RPMI7951 (cell line): ENCODE measurements around the gene SLBP. TPM values are rescaled to one million over a fixed set of nuclear protein-coding genes. Genes with fewer than 3 reads are reported as not detected.
A peak's percentile ranks its signal among the peaks of the same experiment; 100 is the strongest.

Experiments
- DNase-seq: peaks from one replicate; pipeline ENCODE4 v3.0.0-alpha.2; 2012; ENCODE audit warnings: low read depth
- total RNA-seq: library from RNA; depleted of rRNA; stranded (reverse); fragments of >200 nt; shearing (Covaris generic); gene quantifications from 2 replicates; pipeline ENCODE4 v1.2.3, GENCODE V29; 2014

The SLBP gene
- total RNA-seq, 1 experiment from 2014 or later, result 93.0 TPM

DNA sequence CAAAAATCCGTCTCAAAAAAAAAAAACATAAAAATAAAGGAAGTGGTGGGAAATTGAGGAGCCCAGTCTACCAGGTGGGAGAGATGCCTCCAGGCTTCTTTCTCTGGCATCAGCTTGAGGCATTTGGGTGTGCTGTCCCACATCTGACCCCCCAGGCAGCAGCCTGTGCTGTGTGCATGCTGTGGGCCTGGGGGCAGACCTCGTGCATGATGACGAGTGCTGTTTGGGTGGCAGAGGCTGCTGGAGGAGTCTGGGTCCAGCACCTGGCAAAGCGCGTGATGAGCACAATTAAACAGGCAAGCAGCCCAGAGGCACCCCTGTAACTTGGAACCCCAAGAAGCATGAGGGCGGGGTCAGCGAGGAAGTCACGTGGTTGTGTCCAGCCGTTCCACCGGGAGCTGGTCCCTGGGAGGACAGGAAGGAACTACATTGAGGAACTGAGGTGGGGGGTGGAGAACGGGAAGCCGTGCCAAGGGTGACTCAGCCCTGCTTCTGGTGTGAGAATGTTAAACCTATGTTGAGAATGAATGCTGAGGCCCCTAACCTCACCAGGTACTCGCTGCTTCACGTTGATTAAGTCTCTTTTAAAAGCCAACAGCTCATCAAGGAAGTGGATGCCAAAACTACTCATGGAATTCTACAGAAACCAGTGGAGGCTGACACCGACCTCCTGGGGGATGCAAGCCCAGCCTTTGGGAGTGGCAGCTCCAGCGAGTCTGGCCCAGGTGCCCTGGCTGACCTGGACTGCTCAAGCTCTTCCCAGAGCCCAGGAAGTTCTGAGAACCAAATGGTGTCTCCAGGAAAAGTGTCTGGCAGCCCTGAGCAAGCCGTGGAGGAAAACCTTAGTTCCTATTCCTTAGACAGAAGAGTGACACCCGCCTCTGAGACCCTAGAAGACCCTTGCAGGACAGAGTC is 15.3 kb upstream of the SLBP start:
- peak; percentile 81 for DNase-seq

DNA sequence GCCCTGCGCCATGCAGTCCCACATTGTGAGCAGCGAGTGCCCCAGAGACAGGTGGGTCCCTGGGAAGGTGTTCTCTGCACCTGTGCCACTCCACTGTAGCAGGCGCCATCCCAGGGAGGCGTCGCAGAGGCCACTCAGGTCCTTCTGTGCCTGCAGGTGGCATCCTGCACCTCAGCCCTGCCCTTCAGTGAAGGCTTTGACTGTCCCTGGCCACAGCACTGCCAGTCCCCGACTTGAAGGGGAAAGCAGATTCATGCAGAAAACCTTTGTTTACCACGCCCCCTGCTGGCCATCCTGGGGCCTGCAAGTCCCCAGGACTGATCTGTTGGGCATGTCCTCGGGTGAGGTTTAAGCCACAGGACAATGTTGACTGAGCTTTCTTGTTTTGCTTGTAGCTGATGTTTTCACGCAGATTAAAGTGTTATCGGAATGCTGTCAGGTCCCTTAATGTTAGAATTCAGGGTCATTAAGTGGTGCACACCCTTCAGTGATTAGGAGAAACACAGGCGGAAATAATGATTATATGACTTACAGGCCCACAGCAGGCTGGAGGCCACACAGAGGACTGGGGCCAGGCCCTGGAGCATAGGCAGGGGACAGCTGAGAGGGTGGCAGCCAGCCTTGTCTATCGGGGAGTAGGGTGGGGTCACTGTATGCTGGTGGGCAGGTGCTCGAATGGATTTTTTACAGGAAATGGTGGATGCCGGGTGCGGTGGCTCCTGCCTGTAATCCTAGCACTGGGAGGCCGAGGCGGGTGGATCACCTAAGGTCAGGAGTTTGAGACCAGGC is 14.2 kb upstream of the SLBP start:
- DNase-seq, result peak; percentile 70

- no peak for DNase-seq
These were observed 13.4 kb upstream of the SLBP start for GRCh38 chr4:1725521-1725920.

GRCh38 chr4:1723131-1723801 is 11.1 kb upstream of the SLBP start:
- no peak for DNase-seq

DNA sequence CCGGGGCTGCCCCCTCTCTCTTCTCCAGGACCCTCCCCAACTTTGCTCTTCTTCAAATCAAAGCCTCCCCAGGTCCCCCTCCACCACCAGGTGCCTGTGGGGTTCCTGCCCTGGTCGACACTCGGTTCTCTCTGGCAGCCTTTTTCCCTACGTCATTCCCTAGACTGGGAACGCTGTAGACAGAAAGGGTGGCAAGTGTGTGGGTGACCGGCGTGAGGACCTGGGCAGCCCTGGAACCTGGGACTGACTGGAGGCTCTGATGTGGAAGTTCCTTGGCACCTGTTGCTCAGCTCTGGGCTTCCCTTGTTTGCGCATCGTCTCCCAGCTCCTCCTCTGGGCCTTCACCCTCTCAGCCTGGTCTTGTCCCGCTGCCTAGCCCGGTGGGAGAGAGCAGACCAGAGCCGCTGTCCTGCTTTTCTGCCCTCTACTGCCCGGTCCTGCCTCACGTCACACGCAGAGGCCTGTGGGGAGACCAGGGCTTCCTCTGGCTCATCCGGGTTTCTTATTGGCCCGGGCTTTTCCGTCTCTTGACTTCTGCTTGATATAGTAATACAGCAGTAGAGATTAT is 10.5 kb upstream of the SLBP start:
- DNase-seq, result no peak

DNA sequence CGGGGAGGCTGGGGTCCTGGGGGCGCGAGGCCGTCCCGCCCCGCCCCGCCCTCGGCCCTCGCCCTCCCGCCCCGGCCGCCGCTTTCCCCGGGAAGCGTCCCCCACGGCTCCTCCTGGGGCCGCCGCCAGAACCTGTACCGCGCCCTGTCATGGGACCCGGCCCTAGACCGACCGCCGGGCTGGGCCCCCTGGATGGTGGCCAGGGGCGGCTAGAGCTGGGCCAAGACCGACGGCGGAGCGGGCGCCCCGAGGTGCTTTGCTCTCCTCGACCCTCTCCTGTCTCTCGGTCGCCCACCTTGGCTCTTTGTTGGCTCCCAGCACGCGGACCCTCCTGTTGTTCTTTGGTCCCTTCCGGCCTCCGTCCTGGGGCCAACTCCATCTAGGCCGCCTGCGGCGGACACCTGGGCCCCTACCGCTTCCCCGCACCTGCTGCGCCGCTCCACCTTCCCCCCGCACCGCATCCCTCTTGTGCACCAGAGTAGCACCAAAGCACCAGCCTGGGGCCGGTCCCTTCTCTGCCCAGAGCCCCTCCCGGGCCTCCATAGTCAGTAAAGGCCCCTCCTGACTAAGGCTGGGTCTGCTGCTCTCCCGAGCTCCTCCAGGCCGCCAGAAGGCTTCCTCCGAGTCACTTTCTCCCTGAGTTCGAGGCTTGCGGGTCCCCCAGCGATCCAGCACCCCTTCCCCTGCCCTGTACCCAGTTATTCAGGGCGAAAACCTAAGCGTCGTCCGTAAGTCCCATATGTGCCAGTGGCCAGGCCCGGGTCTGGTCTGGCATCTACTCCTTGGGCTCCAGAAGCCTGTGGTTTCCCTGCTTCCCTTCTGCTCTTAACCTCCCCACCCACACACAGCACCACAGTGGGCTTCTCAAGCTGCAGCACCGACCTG is 9.8 kb upstream of the SLBP start:
- DNase-seq, result no peak

DNA sequence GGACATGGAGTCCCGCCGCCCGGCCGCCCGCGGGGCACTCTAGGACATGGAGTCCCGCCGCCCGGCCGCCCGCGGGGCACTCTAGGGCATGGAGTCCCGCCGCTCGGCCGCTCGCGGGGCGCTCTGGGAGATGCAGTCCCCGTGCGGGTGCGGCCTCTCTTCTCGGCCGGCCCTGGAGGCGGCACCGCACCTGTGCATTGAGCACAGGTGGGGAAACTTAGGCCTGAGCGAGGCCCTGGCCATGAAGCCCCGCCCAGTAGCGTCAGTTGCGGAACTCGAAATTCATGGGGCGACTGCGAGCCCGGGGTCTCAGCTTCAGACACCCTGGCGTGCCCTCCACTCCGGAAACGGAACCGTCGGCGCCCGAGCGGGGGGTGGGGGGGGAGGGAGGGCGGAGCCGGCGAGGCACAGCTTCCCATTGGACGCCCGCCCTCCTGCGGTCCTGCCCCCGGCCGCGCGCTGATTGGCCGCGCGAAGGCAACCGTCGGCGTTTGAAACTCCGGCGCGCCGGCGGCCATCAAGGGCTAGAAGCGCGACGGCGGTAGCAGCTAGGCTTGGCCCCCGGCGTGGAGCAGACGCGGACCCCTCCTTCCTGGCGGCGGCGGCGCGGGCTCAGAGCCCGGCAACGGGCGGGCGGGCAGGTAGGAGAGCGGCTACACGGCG is 9.0 kb upstream of the SLBP start, which contains the start of the genes TACC3 and TMEM129:
TSS of gene TACC3 (plus strand) at position 519 of the 663 bp plus-strand sequence. CDS start 1,901 bp downstream, outside the sequence.
TSS of gene TMEM129 (minus strand) at position 321 of the 663 bp plus-strand sequence. CDS start 486 bp downstream, outside the sequence.
- peak; percentile 84 for DNase-seq

DNA sequence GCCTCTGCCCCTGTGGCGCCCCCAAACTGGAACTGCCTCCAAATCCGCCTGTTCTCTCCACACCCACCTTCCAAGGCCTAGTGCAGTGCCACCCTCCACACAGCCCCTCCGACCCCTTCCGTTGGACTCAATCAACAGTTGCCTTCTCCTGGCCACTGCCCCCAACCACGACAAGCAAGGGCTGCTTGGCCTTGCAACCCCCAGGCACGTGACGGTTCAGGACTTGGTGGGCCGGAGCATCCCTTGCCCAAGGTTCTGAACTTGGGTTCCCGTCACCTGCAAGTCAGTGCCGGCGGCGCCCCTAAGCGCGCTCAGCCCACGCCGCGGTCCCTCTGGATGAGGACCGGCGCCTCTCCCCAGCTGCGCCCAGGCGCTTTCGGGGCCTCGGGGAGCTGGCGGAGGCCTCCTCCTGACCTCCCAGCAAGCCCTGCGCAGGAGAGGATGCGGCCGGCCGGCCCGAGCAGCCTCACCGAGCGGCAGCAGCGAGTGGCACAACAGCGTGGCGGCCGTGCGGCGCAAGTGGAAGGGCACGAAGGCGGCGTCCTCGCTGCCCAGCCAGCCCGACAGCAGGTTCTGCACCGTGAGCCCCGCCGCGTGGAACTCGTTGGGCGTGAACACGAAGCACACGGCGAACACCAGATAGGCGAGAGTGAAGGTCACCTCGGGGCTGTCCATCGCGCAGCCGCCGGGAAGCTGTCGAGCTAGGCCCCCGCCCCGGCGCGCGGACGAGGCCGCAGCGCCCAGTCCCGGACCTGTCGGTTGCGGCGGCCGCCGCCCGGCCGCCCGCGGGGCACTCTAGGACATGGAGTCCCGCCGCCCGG is 8.3 kb upstream of the SLBP start:
- peak; percentile 48 for DNase-seq

DNA sequence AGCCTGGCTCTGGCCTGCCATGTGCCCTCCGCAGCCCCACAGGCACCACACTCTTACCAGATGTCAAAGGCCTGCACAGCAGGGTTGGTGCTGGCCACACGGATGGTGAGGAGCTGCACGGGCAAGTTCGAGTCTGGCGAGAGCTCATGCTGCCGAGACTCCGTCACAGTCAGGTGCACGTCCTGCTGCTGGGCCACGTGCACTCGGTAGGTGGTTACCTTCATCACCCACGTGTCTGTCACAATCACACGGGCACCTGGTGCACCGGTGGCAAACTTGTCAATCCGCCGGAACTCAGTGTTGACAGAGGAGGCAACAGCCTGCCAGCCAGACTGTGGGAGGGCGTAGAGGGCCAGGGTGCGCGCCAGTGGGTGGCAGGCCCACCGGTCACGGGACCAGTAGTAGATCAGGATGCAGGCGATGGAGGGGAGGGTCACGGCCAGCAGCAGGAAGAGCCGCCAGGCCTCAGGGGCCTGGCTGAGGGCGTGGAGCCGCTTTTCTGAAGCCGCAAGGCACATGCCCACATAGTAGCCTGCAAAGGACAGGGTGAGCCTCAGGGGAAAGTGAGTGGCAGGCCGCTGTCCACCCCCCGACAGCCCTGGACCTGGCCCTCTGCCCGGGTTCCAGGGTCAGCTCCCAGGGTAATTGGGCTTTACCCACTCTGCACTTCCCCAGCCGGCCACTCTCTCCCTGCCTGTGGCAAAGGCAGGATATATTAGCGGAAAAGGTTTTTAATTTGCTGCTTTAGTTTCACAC is 6.2 kb upstream of the SLBP start:
- no peak for DNase-seq

DNA sequence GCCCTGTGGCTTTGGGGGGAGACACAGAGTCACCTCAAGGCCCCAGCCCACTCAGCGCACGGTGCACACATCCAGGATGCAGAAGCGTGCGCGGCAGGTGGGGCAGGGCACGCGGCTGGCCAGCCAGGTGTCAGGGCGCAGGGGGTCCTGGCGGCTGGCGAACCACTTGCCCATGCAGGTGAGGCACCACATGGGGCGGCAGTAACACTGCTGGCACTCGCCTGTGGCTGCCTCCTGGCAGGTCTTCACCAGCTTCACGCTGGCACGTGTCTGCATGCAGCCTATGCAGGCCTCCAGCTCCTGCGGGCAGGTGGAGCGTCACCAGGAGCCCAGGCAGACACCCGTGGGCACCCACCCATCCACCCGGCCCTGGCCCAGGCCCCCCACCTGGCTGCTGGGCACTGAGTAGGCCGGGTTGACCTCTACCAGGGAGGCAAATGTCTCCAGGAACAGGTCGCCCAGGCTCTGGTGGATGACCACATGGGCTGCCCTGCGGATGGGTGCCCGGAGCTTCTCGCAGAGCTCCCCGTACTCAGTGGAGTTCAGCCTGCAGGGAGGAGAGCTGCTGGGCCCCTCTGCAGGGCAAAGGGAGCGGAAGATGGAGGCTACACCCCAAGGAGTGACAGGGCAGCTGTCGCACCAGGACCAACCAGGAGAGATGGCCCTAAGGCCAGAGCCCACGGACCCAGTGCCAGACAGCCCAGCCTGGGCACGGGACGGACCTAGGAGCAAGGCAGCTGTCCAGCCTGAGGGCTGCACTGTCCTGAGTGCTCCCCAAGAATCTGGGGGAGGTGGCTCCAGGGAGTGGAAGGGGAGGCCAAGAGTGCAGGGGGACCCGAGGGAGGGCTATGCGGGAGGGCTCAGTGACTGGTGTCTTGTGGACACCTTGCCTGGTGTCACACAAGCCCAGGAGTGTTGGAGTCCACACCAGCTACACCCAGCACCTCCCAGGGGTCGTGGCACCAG is 5.3 kb upstream of the SLBP start:
- DNase-seq, result no peak

DNA sequence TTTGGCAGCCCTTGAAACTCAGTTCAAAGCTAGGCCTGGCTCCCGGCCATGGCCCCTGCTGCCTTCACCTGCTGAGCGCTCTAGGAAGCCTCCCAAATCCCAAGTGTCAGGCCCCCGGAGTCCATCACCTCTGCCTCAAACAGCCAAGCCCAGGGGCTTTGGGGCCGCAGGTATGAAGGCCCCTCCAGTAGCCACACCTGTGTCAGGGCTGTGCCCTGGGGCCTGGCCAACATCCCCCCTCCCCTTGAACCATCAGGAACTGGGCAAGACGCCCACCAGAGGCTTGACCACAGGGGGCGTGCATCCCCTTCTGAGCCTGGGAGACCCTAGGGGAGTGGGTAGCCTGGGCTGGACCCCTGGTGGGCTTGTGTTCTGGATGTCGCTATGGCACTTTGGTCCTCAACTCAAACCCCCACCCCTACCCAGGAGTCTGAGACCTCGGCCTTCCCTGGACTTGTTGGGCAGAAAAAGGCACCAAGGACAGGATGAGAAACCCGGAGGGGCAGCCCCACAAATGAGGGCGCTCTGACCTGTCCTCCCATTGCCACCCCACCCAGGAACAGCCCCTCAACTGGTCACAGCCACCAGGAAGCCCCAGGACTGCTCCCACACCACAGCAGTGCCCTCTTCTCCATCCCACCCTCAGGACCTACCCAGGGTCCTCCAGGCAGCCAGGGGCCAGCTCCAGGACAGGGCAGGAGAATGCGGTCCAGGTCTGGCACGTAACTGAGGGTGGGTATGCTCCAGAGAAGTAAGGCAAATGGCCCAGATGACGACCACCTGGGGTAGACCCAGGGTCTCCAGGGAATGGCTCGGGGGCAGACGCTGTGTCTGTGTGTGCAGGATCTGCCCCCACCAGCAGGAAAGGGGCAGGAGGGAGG is 4.2 kb upstream of the SLBP start:
- no peak for DNase-seq

GRCh38 chr4:1715002-1715758 is 3.1 kb upstream of the SLBP start:
- no peak for DNase-seq

GRCh38 chr4:1714303-1715001 is 2.3 kb upstream of the SLBP start:
- DNase-seq, result no peak

DNA sequence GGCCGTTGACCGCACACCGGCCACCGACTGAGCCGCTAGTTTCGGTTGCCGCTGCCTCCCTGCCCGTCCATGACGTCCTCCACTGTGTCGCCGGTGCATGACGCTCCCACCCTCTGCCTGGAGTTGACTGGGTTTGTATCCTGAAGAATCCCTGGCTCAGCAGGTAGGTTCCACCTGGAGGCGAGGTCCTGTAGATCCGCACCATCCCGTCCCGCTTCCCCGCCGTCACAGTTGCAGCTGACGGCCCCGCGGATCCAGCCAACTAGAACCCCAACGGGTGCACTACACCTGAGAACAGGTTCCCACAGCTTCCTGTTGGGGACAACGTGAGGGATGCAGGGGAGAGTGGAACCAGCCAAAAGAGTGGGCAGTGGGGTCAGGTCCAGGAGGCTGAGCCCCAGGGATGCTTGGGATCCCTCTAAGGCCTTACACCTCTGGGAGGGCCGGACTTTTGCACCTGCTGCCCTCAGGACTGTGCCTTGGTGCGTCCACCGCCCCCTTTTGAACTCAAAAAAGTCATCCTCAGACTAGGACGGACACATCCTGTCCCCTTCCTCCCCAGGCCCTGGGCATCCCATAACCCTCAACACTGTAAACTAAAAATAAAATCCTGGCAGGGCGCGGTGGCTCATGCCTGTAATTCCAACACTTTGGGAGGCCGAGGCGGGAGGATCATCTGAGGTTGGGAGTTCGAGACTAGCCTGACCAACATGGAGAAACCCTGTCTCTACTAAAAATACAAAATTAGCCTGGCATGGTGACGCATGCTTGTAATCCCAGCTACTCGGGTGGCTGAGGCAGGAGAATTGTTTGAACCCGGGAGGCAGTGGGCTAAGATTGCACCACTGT is 1.1 kb upstream of the SLBP start:
- no peak for DNase-seq
